ENCODE measurements around the gene CLTRN.

GRCh38 chrX:15683193-15683592 lies 18.6 kb upstream of the CLTRN start:
- no peak for TF ChIP-seq CTCF (IDR thresholded peaks at IDR 0.05)
- TF ChIP-seq POLR2AphosphoS5 (IDR thresholded peaks at IDR 0.05) = no peak
